Amniotic stem cell (primary cell): ENCODE data around the gene ZFAND3.

Experiments
- DNase-seq: peaks from one replicate; lab custom pipeline; 2025; lab: John Stamatoyannopoulos, UW

The ZFAND3 gene

DNA sequence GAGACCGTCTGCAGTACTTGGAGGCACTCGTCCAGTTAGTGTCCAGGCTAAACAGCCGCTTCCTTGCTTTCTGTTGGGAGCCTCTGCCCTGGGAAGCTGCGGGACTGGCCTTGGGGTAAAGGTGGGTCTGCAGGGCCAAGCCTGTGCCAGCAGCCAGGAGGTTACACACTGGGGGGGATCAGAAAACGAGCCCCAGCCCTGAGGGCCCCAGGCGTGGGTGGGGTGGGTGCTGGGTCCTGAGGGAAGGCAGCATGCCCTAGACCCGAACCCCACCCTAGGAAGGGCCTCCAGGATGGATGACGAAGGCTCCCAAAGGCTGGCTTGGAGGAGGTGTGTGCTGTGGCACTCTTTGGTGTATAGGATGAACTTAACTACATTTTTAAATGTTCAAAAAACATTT lies 335.2 kb downstream of the ZFAND3 start:
- DNase-seq, result no peak

DNA sequence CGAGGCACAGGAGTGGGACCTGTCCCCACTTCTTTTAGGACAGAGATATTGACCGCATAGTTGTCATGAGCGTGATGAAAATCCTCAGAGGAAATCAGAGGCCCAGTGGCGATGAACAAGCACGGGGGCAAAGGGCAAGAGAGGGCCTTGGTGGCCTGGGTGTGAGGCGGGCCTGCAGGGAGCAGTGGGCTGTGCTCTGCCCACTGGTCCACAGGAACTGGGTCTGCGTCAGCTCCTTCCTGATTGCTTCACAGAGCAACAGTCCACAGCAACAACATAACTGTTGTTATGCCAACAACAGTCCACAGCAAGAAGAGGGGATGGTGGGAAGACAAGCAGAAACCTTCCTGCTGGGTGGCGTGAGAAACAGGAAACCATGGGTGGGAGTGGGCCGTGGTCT lies 335.6 kb downstream of the ZFAND3 start:
- no peak for DNase-seq

DNA sequence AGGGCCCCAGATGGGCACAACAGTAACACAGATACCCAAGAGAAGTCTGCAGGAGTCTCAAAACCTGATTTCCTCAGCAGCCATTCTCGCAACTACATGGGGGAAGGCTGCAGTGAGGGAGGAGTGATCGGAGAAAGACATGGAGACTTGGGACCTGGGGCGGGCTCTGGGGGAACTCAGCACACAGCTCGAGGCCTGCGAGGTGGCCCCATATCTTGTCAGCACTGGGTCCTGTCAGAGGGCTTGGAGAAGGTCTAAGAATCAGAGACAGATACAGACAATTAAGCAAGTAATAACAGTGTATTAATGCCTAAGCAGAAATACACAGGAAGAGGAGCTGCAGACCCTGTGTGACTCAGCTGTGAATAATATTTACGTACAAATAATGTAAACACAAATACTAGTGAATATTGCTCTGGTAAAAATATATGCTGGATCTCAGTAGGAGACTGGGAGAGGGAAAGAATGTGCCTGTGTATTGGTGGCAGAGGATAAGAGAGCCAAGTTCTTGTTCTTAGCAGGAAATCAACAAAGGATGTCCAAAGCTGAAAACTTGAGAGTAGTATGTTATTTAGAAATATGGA lies 336.2 kb downstream of the ZFAND3 start:
- no peak for DNase-seq

- no peak for DNase-seq
Observed at GRCh38 chr6:38156818-38157565, 337.5 kb downstream of the ZFAND3 start.

DNA sequence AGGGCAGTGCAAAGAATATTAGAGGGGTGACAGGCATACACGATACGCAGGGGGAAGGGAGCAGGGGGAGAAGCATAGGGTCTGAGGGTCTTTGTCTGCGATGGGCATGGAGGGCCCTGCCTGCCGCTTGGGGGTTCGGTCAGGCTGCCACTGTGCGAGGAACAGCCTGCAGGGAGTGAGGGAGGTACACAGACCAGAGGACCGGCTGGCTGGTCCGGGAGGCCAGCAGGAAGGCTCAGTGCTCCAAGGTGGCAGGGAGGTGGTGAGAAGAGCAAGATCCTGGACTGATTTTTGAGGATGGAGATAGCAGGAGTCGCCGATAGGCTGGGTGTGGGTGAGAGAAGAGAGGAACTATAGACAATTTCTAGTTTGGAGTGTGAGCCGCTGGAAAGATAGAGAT lies 338.4 kb downstream of the ZFAND3 start:
- DNase-seq, result no peak

DNA sequence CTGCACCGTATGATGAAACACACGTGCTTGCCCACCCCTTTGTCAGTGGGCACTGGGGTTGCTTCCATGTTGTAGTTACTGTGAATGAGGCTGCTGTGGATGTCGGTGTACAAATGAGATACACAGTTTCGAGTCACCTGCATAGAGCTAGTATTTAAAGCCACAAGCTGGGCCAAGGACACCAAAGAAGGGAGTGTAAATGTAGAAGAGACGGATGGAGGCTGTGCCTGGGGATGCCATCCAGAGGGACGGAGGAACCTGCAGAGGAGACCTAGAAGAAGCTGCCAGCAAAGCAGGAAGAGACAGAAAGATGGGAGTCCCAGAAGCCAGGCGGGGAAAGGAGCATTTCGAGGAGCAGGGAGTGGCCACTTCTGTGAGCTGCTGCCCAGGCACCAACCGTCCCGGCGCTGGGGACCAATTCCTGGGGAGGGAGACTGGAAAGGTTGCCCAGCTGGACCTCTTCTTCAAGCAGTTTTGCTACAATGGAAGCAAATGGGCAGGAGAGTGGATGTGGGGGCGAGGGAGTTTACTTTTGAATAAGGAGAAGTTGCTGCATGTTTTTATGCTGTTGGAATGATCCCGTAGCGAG lies 339.3 kb downstream of the ZFAND3 start:
- no peak for DNase-seq

DNA sequence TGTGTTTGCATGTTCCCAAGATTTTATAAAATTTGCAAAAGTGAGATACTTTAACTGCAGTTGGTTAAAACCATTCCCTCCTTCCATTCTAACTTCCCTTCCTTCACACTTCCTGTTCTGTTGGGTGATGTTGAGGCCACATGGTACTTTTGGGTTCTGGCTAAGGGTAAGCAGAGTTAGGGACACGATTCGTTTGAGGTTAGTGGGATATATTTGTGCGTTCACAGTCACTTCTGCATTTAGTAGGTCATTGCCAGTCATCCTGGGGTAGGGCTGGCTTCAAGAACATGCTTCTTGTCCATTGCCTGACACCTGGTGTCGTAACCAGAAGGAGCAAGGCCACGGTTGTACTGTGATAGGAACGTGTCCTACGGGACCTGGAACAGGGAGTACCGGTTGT lies 340.1 kb downstream of the ZFAND3 start:
- no peak for DNase-seq

GRCh38 chr6:38160831-38161230 lies 341.3 kb downstream of the ZFAND3 start:
- DNase-seq, result no peak

DNA sequence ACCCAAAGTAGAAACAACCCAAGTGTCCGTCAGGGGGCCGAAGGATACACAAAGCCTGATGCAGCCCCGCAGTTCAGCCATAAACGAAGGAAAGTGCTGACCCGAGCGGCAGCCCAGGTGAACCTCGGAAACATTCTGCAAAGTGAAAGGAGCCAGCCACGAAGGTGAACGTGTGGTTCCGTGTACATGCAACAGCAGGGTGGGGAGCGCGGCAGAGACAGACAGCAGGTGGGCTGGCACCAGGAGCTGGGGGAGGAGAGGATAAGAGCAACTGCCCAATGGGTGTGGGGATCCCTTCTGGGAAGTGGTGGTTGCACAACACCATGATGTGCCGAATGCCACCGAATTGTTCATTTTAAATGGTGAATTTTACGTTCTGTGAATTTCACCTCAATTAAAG lies 341.8 kb downstream of the ZFAND3 start:
- no peak for DNase-seq

DNA sequence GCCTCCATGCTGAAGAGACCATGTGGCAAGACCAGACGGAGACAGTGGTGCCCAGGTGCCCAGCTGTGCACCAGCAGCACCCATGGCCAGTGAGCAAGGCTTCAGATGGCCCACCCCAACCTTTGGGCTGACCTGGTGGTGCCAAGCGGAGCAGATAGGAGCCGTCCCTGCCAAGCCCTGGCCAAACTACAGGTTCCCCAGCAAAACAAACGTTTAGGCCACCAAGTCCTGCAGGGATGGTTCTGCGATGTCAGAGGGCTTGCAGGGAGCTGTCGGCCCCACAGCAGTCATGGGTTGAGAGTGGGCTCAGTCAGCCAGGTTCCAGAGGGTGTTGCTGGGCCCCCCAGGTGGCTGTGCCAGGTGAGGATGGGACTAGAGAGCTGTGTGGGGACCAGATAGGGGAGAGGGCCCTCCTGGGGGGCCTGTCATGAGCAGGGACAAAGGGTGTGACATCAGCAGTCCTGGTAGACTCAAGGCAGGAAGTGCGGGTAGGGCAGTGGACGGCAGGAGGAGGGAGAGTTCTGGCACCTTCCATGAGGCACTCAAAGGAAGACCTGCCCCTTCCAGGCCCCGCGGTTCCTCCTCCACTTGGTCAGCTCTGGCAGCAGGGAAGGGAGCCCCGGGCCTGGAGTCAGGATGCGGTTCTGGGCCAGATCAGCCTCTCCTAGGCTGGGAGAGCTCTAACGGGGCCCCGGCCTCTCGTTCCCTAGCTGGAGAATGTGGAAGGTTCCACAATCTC lies 342.4 kb downstream of the ZFAND3 start:
- no peak for DNase-seq

DNA sequence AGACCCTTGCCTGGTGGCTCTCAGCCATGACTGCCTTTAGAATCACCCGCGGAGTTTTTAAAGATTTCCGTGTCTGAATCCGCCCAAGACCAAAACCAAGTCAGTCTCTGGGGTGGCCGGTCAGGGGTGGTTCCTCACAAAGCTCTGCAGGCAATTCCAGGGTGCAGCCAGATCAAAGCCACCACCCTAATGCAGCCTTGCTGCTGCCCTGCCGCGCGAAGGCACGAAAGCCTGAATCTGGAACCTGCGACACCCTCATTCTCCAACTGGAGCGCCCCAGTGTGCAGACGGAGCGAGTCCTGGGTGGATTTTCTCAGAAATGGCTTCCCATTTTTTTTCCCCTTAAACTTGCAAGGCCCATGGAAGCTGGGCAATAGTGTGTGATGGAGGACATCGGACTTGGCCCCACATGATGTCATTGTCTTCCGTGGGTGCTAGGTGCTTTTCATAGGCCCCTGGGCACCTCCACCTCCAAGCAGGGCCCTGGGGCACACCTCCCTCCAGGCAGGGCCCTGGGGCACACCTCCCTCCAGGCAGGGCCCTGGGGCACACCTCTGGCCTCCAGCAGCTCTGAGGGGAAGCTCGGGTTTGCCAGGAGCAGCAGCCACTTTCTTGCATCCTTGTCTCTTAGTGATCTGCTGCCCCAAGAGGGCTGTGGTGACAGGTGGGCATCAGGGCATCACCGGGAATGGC lies 343.1 kb downstream of the ZFAND3 start:
- DNase-seq, result no peak

DNA sequence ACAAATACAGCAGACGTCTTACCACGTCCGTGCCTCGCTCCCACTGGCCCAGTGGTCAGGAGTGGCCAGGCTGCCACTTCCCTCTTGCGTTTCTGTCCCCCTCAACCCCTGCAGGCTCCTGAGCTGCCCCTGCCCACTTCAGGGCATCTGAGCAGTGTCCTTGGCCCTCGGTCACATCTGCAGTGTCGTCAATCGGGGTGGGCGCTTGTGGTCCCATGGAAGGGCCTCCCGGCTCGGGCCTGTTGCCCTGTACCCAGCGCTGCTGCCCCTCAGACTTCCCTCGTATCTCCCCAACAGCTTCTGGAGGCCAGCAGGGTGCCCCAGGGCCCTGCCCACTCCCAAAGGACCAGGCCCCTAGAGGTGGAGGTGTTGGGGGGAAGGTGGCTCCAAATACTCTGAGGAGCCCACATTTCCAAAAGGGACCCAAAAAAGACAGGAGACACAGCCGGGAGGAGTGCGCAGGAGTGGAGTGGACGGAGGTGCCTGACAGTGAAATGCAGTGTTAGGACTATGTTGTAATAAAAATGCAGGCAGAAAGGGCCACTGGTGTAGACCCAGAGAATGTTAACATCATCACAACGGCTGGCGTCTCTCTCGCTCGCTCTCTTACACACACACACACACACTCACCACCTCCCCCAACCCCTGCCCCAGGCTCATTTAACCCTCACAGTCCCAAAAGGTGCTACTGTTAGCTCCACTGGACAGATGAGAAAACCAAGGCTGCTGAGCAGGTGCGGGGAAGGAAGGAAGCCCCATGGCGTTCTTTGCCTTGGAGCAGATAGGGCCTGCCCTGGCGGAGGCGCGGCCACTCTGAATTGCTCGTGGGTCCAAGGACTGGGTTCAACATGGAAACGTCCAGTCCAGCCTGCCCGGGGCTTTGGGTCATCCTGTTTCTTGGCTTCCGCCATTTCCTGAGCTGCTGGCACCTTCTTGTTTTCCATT lies 343.9 kb downstream of the ZFAND3 start:
- DNase-seq, result no peak

- no peak for DNase-seq
Observed at GRCh38 chr6:38164131-38164481, 344.6 kb downstream of the ZFAND3 start.

GRCh38 chr6:38164671-38165108 lies 345.2 kb downstream of the ZFAND3 start:
- DNase-seq, result no peak

DNA sequence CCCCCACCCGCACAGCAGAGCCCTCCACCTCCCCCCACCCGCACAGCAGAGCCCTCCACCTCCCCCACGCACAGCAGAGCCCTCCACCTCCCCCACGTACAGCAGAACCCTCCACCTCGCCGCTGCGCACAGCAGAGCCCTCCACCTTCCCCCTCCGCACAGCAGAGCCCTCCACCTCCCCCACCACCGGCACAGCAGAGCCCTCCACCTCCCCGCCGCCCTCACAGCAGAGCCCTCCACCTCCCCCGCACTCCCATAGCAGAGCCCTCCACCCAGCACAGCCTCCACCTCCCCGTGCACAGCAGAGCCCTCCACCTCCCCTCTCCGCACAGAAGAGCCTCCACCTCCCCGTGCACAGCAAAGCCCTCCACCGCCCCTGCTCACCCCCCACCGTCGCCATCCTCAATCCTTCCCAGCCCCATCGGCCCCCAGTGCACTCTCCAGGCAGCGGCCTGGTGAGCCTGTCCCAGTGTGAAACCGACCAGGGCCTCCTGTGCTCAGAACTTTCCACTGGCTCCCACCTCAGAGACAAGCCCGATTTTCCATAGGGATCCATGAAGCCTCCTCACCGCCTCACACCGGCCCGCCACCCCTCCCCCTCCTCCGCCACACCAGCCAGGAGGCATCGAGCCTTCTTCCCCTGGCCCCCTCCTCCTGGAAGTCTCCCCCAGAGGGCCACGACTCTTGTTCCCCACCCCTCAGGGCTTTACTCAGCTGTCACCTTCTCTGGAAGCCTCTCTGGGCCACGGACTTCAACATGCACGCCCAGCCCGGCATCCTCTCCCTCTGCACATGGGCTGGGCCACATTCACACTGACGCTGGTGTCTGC lies 347.1 kb downstream of the ZFAND3 start:
- no peak for DNase-seq

DNA sequence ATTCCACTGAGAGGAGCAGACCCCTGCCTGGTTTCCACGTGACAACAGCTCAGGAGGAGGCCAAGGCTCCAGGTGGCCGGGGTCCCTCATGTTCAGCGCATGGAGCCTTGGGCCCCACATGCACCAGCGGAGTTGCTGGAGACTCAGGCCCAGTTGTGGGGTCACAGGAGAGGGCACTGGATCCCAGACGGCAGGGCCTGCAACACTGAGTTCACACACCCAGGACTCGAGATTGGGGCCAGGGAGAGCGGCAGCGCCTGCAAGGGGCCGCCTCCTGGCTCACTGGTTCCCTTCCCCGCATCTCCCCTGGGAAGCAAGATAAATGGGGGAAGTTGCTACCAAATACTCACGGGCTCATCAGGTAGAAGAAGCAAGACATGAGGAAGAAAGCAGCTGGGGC lies 348.1 kb downstream of the ZFAND3 start:
- no peak for DNase-seq

DNA sequence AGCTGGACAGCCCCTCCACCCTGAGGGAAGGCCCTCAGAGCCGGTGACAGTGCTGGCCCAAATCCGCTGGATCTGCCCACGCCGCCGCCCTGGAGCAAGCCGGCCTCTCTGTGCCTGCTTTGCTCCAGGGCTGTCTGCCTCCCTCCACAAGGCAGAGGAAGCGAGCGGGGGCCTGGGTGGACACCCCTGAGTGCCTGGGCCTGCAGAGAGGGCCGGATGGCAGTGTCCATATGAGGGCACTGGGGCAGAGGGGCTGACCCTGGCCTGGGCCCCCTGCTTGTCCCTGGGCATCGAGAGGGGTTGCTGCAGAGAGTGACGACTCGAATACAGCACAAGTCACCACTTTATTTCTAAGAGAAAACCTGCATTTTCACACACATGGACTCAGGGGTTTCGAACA lies 348.6 kb downstream of the ZFAND3 start:
- no peak for DNase-seq

DNA sequence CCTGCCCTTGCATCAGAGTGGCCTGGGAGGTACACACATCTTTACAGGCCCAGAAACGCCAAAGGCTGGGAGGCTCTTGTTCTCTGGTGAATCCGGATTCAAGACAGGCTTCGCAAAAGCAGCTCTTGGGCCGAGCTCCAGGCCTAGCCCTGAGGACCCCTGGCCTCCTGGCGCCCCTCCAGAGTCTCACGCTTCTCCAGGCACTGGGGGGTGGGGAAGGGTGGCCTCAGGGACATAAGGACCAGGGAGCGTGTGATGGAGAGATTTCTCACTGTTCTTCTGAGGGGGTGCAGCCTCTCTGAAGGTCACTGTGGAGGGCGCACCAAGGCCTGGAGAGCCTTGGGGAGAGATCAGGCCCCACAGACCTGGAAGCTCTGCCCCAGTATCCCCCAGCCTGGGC lies 349.2 kb downstream of the ZFAND3 start:
- no peak for DNase-seq

DNA sequence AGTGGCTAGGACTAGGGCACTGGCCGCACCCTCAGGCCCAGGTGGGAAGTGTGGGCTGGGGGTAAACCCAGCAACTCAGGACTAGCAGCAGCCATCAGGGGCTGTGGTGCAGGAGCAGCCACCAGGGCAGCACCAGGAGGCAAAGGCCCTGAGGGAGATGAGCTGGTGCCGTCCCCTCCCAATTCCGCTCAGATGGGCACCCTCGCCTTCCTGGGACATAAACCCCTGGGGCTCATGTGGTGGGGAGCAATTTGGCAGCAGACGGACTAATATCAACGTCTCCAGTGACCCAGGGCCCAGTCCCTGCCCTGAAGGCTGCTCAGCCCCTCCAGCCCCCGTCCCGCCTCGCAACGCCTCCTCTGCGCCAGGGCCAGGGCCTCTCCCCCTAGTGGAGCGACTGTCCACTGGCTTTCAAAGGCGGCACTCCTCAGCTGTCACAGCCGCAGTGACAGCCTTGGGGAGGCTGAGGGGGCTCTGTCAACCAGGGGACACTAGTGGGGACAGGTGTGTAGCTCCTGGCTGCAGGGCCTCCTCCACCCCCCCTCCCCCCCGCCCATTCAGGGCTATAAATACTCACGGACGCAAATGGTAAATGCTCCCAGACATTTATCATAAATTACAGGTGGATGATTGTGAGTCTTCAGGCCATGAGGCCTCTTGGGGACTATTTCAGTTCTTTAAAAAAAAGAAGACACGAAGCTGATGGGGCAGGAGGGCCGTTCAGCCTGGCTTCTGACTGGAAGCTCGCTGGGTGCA lies 349.9 kb downstream of the ZFAND3 start:
- DNase-seq, result no peak
